HUES64 (cell line): Measurements from ENCODE around the gene ASB2.

Experiments
- H3K27ac ChIP-seq: 2 replicates; pipeline ENCODE4 v1.7.0; 2013; ENCODE audit warnings: low read depth, low read length, inconsistent platforms
- H3K27me3 ChIP-seq: 2 replicates; pipeline ENCODE4 v1.6.1; 2013; ENCODE audit warnings: mild to moderate bottlenecking, low read length; ENCODE audit not compliant: insufficient read depth
- H3K36me3 ChIP-seq: 2 replicates; pipeline ENCODE4 v1.6.1; 2013; ENCODE audit warnings: mild to moderate bottlenecking, low read length; ENCODE audit not compliant: insufficient read depth
- H3K4me1 ChIP-seq: 2 replicates; pipeline ENCODE4 v1.6.1; 2013; ENCODE audit warnings: mild to moderate bottlenecking, low read length, moderate library complexity; ENCODE audit not compliant: insufficient read depth
- H3K4me3 ChIP-seq: 2 replicates; pipeline ENCODE4 v1.5.1; 2013; ENCODE audit warnings: mild to moderate bottlenecking, low read length, moderate library complexity
- H3K9ac ChIP-seq: 2 replicates; pipeline ENCODE4 v1.6.1; 2013; ENCODE audit warnings: mild to moderate bottlenecking, low read depth, low read length
- H3K9me3 ChIP-seq: 2 replicates; pipeline ENCODE4 v1.6.1; 2013; ENCODE audit warnings: low read depth, low read length; ENCODE audit not compliant: insufficient read depth
- WGBS: fragments of 150-250, 120-280 bp; methylation state at CpG from one replicate; pipeline ENCODE4 v1.1.7; 2013; ENCODE audit warnings: missing lambda C conversion rate; 5-methylcytosine and 5-hydroxymethylcytosine counted together

The ASB2 gene

DNA sequence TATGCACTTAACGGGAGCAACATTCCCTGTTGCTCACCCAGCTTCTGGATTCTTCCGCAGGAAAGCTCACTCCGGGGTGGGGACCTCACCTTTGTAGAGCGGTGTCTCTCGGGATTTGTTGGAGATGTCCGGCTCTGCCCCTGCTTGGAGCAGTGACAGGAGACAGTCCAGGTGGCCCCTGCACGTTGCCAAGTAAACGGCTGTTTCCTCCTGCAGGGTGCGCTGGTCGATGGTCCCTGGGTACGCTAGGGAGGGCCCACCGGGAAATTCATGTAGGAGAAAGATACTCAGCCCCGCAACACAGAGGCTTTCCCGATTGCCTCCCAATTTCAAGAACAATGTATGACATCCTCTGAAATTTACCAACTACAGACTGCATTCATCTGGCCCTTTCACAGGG lies 23.1 kb downstream of the ASB2 start:
- no peaks in the 10 kb centered on the region for H3K9me3 ChIP-seq
- no peak overlapping the region for H3K27ac ChIP-seq
- WGBS = 80% methylated on average over 14 of the region's 14 CpGs
- H3K4me1 ChIP-seq = peaks cover 7% of the 10 kb centered on the region
- no peaks in the 10 kb centered on the region for H3K27me3 ChIP-seq
- no peak overlapping the region for H3K9ac ChIP-seq
- no peak overlapping the region for H3K4me3 ChIP-seq
- no peaks in the 10 kb centered on the region for H3K36me3 ChIP-seq

DNA sequence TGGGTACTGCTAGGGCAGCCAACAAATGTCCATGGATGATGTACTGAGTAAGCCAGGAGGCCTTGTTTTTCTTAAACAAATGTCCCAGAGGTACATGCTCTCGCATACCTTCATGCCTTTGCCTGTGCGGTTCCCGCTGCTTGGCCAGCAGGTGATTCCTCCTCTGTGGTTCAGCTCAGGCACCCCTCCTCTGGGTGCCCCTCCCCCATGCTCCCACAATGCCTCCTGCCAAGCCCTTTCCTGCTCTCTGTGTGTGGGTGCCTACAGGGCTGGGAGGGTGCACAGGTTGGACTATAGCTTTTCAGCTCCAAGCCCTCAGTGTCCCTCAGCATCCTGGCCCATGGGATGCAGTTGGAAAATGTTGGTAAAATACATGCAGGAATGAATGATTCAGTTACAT lies 23.5 kb downstream of the ASB2 start:
- H3K9ac ChIP-seq = no peak overlapping the region
- no peaks in the 10 kb centered on the region for H3K9me3 ChIP-seq
- H3K4me1 ChIP-seq = peaks cover 7% of the 10 kb centered on the region
- 93% methylated on average over 3 of the region's 3 CpGs for WGBS
- H3K36me3 ChIP-seq = no peaks in the 10 kb centered on the region
- H3K27ac ChIP-seq = no peak overlapping the region
- no peaks in the 10 kb centered on the region for H3K27me3 ChIP-seq
- no peak overlapping the region for H3K4me3 ChIP-seq

DNA sequence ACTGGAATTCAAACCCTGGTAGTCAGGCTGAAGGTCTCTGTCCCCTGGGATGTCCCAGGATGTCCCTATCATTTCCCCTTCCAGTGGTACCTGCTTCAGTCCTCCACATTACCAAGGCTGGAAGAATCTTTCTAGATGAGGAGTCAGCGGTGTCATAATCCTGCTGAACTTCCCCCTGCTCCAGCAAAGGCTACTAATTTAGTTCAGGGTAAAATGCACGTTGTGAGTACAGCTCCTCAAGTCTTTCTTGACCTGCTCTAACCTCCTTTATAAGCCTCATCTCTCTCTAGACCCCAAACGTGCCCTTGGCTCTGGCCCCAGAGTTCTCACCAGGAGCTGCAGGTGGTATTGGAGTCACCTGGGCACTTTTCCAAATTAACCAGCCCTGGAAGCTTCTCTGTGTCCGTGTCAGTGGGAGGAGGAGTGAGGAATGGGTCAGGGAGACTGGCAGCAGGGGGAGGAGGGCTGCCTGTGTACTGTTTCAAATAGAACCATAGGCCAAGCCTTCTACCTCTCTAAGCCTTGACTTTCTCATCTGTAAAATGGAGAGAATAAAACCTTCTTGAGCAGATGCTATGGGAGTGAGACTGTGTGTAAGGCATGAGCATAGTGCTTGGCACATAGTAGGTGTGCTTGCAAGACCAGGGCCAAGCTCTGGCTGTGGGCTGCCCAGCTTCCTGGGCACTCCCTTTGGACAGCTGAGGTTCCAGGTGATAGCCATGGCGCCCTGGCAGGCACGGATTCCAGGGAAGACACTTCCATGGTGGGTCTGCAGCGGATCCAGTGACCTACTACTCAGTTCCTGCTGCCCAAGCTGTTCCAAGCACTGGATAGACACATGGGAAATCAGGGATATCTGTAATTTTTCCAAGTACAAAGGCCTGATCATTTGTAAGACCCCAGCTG lies 24.5 kb downstream of the ASB2 start:
- WGBS = 74% methylated on average over 7 of the region's 7 CpGs

DNA sequence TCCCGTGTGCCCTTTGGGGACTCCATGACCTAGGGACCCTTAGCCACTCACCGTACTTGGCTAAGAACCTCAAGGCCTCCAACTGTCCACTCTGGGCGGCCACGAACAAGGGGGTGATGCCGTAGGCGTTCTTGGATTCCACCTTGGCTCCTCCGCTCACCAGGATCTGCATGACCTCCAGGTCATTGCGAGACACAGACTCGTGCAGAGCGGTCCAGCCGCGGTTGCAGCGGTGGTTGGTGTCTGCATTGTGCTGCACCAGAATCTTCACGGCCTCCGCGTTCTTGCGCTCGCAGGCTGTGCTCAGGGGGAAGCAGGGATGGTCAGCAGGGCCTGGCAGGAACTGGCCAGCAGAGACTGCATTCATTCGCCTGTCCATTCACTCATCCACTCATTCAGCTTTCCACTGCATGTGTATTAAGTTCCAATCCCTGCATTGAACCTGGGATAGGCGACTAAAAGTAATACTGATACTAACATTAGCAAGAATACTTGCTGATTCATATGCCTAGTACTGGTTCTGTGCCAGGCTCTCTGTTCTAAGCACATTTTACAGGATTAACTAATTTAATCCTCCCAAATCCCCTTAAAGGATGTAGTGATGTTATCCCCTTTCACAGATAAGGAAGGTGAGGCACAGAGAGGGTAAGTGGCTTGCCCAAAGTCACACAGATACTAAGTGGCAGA lies 25.3 kb downstream of the ASB2 start:
- 95% methylated on average over 20 of the region's 20 CpGs for WGBS
- Histone ChIP-seq H3K36me3 (no peaks in the 10 kb centered on the region), H3K4me1 (peaks cover 7% of the 10 kb centered on the region), H3K27me3 (no peaks in the 10 kb centered on the region), H3K27ac (no peak overlapping the region), H3K4me3 (no peak overlapping the region), H3K9me3 (no peaks in the 10 kb centered on the region), H3K9ac (no peak overlapping the region)

More for the DNA sequence above, 24.5 kb downstream of the ASB2 start:
- H3K4me3 ChIP-seq = no peak overlapping the region
- H3K9me3 ChIP-seq = no peaks in the 10 kb centered on the region
- H3K9ac ChIP-seq = no peak overlapping the region
- no peaks in the 10 kb centered on the region for H3K27me3 ChIP-seq
- H3K27ac ChIP-seq = no peak overlapping the region
- H3K4me1 ChIP-seq = peaks cover 7% of the 10 kb centered on the region
- no peaks in the 10 kb centered on the region for H3K36me3 ChIP-seq

DNA sequence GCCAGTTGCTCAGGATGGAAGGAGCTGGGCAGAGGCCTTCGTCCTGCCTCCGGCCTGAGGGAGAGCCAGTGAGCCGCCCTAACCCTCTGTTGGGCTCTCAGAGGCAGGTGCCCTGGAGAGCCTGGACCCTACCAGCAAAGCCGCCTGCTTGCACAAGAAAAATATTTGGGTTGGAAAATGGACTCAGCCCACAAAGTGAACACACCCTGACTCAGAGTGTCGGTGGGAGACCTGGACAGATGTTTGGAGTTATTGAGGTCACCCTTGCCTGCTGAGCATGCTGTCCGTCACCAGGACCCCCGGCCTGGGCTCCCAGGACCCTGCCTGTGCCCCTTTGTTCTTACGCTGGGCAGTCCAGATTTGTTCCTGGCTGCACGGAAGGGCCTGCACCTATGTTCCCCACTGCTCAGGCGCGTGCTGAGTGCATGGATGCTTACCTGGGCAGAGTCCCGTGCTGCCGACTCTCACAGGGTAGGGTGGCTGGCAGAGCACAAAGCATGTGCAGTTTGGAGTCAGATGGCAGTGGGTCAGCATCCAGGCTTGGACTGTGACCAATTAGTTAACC lies 26.8 kb downstream of the ASB2 start:
- 93% methylated on average over 13 of the region's 13 CpGs for WGBS
- no peaks in the 10 kb centered on the region for H3K27me3 ChIP-seq

DNA sequence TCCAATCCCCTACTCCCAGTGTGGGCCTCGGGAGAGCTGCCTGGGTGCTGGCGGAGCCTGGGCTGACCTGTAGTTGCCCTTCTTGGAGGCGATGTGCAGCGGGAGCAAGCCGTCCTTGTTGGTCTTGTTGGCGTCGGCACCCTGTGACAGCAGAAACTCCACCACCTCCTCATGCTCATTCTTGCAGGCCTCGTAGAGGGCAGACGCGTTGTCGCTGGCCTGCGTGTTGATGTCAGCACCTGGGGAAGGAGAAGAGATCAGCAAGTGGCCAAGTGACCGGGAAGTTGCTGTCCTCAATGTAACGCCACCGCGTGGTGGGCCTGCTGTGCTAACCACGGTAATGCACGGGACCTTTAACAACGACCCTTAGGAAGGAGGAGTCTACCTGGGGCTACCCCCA lies 29.1 kb downstream of the ASB2 start:
- no peaks in the 10 kb centered on the region for H3K9me3 ChIP-seq
- H3K27me3 ChIP-seq = no peaks in the 10 kb centered on the region
- no peak overlapping the region for H3K9ac ChIP-seq
- H3K4me1 ChIP-seq = no peaks in the 10 kb centered on the region
- no peak overlapping the region for H3K27ac ChIP-seq
- no peak overlapping the region for H3K4me3 ChIP-seq
- H3K36me3 ChIP-seq = no peaks in the 10 kb centered on the region
- 88% methylated on average over 19 of the region's 19 CpGs for WGBS

More for the DNA sequence above, 26.8 kb downstream of the ASB2 start:
- Histone ChIP-seq H3K9me3 (no peaks in the 10 kb centered on the region), H3K9ac (no peak overlapping the region), H3K36me3 (no peaks in the 10 kb centered on the region), H3K27ac (no peak overlapping the region), H3K4me3 (no peak overlapping the region), H3K4me1 (peaks cover 3% of the 10 kb centered on the region)

DNA sequence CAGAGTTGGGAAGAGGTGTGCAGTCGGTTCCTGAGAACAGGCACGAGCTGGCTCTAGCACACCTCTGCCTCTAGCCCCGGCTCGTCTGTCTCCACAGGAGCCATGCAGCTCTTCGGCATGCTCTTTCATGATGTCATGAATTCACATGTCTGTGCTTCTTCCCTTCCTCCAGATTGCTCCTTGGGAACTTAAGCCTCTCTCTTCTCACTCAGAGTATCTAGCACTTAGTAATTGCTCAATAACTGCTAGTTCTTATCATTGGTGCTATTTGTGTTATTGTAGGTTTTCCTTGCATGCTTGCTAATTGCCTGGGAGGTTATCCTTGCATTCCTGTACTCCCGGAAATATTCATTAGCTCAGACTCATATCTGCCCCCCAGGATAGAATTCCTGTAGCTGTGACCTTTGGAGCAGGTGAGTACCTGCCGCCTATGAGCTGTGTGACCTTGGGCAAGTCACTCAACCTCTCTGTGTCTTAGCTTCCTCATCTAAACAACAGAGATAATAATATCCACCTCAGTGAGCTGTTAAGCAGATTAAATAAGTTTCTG lies 29.8 kb downstream of the ASB2 start:
- no peak overlapping the region for H3K9ac ChIP-seq
- H3K4me1 ChIP-seq = no peaks in the 10 kb centered on the region
- no peaks in the 10 kb centered on the region for H3K9me3 ChIP-seq
- 81% methylated on average over 7 of the region's 7 CpGs for WGBS
- no peaks in the 10 kb centered on the region for H3K27me3 ChIP-seq
- no peak overlapping the region for H3K4me3 ChIP-seq
- H3K27ac ChIP-seq = no peak overlapping the region
- H3K36me3 ChIP-seq = no peaks in the 10 kb centered on the region

DNA sequence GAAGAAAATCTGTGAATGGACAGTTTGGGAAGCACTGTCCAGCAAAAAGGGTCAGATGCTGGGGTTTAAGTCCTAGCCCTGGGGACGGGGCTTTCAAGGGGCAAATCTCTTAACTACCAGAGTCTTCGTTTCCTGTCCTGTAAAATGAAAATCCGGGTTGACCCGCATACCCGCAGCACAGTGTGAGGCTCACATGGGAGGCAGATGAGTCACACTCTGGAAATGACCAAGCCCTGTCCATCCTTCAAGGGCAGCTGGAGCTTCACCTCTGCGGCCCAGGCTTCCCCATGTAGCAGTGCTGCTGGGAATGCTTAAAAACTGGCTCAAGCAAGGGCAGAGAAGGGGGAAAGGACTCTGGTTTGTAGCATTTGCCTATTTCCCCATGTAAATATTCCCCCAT lies 30.3 kb downstream of the ASB2 start:
- Histone ChIP-seq H3K9me3 (no peaks in the 10 kb centered on the region), H3K4me3 (no peak overlapping the region), H3K36me3 (no peaks in the 10 kb centered on the region), H3K27me3 (no peaks in the 10 kb centered on the region), H3K4me1 (no peaks in the 10 kb centered on the region), H3K9ac (no peak overlapping the region), H3K27ac (no peak overlapping the region)
- WGBS = 72% methylated on average over 6 of the region's 6 CpGs

DNA sequence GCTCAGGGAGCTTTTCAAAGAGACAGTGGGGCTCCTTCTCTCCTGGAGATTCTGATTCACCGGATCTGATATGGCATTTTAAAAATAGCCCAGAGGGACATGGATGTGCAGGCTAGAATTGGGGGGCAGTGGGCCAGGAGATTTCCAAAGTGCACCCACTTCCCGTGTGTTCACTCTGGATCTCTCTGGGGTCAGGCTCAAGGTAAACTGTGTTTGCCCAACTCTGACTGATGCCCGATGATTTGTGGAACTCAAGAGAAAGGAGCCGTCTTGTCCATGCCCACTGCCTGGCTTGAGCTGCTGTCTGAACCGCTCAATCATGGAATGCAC lies 31.3 kb downstream of the ASB2 start:
- 96% methylated on average over 5 of the region's 5 CpGs for WGBS
- H3K9ac ChIP-seq = no peak overlapping the region
- no peak overlapping the region for H3K27ac ChIP-seq
- H3K9me3 ChIP-seq = no peaks in the 10 kb centered on the region
- no peaks in the 10 kb centered on the region for H3K4me1 ChIP-seq
- no peak overlapping the region for H3K4me3 ChIP-seq
- H3K27me3 ChIP-seq = no peaks in the 10 kb centered on the region
- H3K36me3 ChIP-seq = no peaks in the 10 kb centered on the region

DNA sequence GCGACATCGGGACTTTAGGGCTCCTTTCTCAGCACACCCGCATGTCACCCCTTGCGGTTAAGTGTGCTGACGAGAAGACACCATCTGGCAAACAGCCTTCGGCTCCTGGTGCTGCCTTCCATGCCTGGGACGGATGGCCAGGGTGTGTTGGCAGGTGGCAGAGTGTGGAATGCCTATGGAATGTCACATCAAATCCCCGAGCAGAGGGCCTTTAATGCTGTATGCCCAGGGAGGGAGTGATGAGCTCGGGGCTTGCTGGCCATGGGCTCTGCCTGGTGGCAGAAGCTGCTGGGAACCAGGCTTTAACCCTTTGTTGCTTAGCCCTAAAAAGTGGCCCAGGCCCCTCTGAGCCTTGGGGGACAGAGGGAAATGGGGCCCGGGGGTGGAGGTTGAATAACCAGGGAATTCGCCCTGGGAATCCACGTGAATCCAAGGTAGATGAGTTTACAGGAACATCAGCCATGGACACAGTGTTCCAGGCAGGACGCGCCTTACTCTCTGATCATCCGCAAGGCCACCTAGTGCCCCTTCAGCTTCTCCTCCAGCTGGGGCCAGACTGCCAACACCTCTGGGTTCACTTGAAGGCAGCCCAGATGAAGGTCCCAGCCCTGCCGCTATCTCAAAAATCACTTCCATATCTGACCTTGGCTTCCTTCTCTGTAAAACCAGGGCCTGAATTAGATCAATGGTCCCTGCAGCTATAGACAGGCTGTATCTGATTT lies 31.9 kb downstream of the ASB2 start:
- Histone ChIP-seq H3K4me3 (no peak overlapping the region), H3K9ac (no peak overlapping the region), H3K27me3 (peaks cover under 1% of the 10 kb centered on the region; the same call in 1 of the 2 replicates), H3K27ac (no peak overlapping the region), H3K9me3 (no peaks in the 10 kb centered on the region), H3K4me1 (no peaks in the 10 kb centered on the region), H3K36me3 (no peaks in the 10 kb centered on the region)
- 92% methylated on average over 16 of the region's 16 CpGs for WGBS

DNA sequence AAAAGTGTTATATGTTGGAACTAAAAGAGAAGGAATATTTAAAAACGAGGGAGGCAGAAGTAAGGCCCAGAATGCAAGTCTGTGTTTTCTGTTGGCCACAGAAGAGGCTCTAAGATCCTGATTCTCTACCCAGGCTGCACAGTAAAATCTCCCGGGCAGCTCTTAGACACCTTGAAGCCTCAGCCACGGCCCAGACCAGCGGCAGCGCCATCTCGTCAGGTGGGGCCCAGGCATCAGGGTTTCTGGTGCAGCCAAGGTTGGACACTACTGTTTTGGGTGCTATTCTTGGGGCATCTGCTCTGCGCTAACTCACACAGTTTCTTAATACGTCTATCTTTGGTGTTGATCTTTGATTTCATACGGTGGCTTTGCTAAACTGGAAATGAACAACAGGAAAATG lies 32.4 kb downstream of the ASB2 start:
- Histone ChIP-seq H3K36me3 (no peaks in the 10 kb centered on the region), H3K27me3 (peaks cover 6% of the 10 kb centered on the region), H3K9me3 (no peaks in the 10 kb centered on the region), H3K4me1 (no peaks in the 10 kb centered on the region), H3K27ac (no peak overlapping the region), H3K9ac (no peak overlapping the region), H3K4me3 (no peak overlapping the region)
- WGBS = 94% methylated on average over 9 of the region's 9 CpGs
